Heart left ventricle (tissue), 13 donors: ENCODE measurements around the gene TMEM243.

ENCODE experiments used
- POLR2A ChIP-seq, 2 donors: fragments of 450-650 bp; IDR thresholded peaks; one replicate each; pipeline ENCODE4 v1.6.1; 2017; ENCODE audit warnings: antibody characterized with exemption in 2 of 2, mild to moderate bottlenecking in 2 of 2, moderate library complexity in 2 of 2
- TF ChIP-seq, protein P1 (sequence below), 12 donors: fragments of 200-600 bp; sonication (generic) in 4 of 12; IDR thresholded peaks; one replicate each; pipeline versions ENCODE4 v1.5.0 to v1.8.0; 2018 to 2022; ENCODE audit warnings: antibody characterized with exemption in 12 of 12, mild to moderate bottlenecking in 5 of 12
- donor health status: ischemic (EF 13 %, LVEDD 7.1; RV severe dilation, severe dysfunction).
- donor health status: DM: no; HTN: yes; CAD: no.
- donor health status: DM: no; HTN: no; CAD: no.
- donor health status: ischemic (EF 25% LVEDD 6.9; RV normal size, moderate dysfunction).
- donor health status: ischemic (EF 25% LVEDD 5.7; RV mildly dilated, moderate dysfunction).
- donor health status: ischemic (EF 35%, LVEDD 5.7; RV mildly dilated, moderate dysfunction).
- donor health status: nonischemic (EF 11% LVEDD 7.7; RV severe dilation, severe dysfunction).
- donor health status: DM: yes; HTN: yes; CAD: no.
- donor health status: PGD.
- donor health status: ischemic (EF 29% LVEDD 5.4; RV normal size, mild dysfunction).
- donor health status: nonischemic (EF 23%, LVEDD 6.1; RV moderate dilation, normal function).

DNA sequence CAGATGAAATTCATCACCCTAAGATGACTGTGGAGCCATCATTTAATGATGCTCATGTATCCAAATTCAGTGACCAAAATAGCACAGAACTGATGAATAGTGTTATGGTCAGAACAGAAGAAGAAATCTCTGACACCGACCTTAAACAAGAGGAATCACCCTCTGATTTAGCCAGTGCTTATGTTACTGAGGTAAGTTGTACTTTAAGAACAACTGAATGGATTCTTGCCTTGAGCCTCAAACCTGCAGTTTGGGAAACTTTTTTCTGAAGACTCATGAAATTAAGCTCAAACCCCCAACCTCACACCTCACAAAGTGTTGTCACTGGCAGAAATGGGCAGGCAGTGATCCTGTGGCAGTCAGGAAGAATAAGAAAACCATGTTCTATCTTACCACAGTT lies 25.6 kb downstream of the TMEM243 start:
- TF ChIP-seq, protein P1, sequence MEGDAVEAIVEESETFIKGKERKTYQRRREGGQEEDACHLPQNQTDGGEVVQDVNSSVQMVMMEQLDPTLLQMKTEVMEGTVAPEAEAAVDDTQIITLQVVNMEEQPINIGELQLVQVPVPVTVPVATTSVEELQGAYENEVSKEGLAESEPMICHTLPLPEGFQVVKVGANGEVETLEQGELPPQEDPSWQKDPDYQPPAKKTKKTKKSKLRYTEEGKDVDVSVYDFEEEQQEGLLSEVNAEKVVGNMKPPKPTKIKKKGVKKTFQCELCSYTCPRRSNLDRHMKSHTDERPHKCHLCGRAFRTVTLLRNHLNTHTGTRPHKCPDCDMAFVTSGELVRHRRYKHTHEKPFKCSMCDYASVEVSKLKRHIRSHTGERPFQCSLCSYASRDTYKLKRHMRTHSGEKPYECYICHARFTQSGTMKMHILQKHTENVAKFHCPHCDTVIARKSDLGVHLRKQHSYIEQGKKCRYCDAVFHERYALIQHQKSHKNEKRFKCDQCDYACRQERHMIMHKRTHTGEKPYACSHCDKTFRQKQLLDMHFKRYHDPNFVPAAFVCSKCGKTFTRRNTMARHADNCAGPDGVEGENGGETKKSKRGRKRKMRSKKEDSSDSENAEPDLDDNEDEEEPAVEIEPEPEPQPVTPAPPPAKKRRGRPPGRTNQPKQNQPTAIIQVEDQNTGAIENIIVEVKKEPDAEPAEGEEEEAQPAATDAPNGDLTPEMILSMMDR (IDR thresholded peaks at IDR 0.05): no peak
- TF ChIP-seq POLR2A (IDR thresholded peaks at IDR 0.05): no peak
